ENCODE measurements around the gene LAT.
"Not testable (repeated sequence)": the region's sequence is repeated elsewhere in the genome, so short reads cannot be mapped to it uniquely, and the experiment has no call there.

The LAT gene

DNA sequence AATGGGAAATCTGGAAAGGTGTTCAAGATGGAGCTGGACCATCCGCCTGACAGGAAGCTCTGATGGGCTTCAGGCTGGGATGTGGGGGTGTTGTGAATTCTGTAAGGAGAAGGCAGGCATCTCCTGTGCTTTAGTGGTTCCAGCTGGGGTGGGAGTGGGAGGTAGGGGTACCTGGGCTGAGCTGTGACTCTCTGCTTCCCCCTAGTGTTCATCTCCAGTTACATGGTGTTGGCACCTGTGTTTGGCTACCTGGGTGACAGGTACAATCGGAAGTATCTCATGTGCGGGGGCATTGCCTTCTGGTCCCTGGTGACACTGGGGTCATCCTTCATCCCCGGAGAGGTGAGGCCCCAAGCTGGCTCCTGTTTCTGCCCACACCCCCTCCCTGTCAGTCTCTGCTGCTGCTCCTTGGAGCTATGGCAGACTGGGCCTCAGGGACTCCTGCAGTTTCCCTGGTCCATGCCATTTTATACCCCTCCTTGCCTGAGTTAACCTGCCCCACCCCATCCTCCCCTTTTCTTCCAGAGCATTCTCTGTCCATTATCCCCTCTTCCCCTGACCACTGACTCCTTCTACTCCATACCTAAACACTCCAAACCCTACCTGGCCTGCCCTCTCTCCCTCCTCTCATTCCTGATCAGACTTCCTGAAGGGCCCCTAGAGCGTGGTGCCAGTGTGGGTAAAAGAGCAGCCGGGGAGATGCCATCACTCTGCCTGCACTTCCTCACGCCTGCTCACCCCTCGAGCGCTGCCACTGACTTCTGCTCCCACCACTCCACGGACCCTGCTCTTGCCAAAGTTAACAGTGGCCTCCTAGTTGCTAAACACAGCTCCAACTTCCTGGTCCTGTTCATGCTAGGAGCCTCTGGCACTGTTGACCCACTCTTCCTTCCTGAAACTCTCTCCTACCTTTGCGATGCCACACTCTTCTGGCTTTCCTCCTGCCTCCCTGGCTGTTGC is 6.9 kb upstream of the LAT start:
- peak in 1 of 4 experiments; percentile 15 for DNase-seq

DNA sequence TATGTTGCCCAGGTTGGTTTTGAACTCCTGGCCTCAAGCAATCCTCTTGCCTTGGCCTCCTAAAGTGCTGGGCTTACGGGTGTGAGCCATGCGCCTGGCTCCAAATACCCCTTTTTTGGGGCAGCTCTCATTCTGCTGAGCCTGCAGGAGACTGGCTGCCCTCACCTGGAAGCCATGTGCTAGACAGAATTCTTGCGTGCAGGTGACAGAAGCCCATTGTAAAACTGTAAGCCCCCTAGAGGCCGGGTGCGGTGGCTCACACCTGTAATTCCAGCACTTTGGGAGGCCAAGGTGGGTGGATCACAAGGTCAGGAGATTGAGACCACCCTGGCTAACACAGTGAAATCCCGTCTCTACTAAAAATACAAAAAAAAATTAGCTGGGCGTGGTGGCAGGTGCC is 4.5 kb upstream of the LAT start:
- DNase-seq, result not testable (repeated sequence)

DNA sequence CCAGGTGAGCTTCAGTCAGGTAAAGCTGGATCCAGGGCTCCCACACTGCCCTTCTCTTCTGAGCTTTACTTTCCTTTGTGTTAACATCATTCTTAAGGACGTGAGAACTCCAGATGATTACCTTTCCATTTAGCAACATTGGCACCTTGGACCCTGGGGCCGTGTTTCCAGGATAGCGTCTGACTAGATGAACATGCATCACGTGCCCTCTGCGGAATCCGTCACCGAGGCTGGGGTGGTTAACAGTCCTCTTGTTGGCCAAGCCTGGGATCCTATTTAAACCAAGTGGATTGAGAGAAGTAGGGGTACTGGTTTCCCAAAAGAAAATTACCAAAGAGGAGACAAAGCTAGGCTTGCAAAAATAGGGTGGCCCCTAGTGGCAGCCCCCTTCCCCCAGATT is 3.9 kb upstream of the LAT start:
- no peak for DNase-seq

DNA sequence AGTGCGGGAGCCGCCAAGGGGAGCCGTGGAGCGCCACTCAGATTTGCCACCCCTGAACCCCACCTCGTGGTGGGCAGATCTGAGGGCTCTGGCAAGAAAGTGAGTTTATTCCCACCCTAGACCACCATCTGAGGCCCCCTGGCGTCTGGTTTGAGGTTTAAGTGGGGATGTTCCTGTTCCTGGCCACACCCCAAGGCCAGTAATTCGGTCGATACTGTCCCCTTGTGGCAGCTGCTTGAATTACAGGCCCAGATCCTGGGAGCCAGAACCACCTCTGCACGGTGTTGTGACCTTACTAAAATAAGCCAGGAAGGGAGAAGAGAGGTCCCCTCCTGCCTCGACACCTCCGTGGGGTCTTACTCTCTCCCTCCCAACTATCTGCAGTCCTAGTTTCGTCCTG is 3.3 kb upstream of the LAT start:
- peak in 1 of 4 experiments; percentile 26 for DNase-seq

DNA sequence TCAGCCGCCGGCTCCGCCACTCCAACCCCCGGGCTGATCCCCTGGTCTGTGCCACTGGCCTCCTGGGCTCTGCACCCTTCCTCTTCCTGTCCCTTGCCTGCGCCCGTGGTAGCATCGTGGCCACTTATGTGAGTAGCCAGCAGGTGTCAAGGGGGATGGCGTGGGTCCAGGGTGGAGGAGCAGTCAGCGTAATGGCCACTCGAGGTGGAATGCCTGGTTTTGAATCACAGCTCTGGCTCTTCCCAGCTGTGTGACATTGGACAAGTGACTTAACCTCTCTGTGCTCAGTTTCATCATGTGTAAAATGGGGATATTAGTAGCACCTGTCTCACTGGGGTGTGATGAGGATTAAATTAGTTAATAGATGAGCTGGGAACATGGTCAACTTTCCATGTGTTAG is 2.4 kb upstream of the LAT start:
- DNase-seq, result no peak

DNA sequence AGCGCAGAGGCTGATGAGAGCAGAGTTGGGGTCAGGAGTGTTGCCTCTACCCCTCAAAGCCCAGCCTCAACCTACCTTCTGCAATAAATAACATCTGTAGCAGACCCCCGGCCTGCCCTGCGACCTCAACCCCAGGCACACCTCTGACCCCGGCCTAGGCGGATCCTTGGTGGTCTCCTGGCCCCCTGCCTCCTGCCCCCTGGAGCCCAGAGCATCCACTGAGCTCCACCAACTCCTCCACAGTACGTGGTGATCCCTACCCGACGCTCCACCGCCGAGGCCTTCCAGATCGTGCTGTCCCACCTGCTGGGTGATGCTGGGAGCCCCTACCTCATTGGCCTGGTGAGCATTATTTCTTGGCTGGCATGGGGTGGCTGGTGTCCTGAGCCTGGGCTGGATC is 1.9 kb upstream of the LAT start:
- DNase-seq, result no peak

DNA sequence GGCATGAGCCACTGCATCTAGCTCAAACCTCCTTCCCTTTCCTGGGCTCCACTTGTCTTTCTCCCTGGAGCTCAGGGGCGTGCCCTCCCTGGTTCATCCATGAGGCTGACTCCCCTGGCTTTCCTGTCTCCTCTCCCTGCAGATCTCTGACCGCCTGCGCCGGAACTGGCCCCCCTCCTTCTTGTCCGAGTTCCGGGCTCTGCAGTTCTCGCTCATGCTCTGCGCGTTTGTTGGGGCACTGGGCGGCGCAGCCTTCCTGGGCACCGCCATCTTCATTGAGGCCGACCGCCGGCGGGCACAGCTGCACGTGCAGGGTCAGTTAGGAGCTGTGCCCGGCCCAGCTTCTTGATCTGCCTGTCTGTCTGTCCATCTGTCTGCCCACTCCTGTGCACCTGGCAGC is 1.2 kb upstream of the LAT start:
- no peak for DNase-seq

DNA sequence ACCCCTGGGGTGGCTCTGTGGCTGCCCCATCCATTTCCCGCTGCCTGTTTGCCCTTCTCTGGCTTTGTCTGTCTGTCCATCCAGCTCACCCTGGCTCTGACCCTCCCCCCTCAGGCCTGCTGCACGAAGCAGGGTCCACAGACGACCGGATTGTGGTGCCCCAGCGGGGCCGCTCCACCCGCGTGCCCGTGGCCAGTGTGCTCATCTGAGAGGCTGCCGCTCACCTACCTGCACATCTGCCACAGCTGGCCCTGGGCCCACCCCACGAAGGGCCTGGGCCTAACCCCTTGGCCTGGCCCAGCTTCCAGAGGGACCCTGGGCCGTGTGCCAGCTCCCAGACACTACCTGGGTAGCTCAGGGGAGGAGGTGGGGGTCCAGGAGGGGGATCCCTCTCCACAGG is 761 bp upstream of the LAT start:
- no peak for DNase-seq

DNA sequence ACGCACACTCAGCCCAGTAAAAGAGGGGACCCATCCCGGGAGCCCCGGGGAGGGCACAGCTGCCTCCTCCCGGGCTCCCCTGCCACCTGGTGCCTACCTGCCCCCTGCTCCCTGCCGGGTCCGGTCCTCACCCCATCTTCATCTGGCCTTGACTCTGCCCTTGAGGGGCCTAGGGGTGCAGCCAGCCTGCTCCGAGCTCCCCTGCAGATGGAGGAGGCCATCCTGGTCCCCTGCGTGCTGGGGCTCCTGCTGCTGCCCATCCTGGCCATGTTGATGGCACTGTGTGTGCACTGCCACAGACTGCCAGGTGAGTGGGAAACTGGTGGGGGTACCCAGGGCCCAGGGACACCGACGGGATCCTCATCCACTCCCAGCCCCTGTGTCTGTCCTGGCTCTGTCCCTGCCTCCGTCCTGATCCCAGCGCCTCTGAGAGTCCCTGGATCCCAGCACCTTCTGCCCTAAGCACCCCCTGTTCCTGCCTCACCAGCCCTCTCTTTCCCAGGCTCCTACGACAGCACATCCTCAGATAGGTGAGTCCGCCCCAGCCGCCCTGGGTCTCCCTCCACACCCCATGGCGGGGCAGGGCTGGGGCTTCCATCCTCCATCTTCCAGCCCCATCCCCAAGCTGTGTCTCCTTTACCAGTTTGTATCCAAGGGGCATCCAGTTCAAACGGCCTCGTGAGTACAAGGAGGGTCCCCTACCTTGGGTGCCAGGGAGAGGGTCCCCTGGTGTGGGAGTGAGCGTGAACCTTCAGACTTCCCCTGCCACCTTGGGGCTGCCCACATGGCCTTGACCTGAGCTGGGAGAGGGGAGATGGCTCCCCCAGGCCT is 574 bp downstream of the LAT start:
- peak in 1 of 4 experiments; percentile 21 for DNase-seq

DNA sequence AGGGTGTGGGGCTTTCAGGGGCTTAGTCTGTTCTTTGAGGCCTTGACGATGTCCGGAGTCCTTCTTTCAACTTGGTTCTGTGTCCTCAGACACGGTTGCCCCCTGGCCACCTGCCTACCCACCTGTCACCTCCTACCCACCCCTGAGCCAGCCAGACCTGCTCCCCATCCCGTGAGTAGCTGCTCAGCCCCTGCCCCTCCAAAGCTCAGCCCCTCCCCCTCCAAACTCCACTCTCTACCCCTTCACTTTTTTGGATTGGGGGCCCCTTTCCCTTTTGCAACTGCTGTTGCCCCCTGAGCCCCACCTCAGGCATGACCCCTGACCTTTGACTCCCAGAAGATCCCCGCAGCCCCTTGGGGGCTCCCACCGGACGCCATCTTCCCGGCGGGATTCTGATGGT is 1.2 kb downstream of the LAT start:
- no peak for DNase-seq

DNA sequence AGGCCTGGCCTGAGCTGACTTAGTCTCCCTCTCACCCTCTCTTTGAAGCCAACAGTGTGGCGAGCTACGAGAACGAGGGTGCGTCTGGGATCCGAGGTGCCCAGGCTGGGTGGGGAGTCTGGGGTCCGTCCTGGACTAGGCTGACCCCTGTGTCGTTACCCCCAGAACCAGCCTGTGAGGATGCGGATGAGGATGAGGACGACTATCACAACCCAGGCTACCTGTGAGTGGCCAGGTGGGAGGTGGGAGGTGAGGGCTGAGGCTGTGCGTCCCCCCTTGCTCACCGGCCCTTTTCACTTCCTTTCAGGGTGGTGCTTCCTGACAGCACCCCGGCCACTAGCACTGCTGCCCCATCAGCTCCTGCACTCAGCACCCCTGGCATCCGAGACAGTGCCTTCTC is 1.6 kb downstream of the LAT start:
- no peak for DNase-seq

DNA sequence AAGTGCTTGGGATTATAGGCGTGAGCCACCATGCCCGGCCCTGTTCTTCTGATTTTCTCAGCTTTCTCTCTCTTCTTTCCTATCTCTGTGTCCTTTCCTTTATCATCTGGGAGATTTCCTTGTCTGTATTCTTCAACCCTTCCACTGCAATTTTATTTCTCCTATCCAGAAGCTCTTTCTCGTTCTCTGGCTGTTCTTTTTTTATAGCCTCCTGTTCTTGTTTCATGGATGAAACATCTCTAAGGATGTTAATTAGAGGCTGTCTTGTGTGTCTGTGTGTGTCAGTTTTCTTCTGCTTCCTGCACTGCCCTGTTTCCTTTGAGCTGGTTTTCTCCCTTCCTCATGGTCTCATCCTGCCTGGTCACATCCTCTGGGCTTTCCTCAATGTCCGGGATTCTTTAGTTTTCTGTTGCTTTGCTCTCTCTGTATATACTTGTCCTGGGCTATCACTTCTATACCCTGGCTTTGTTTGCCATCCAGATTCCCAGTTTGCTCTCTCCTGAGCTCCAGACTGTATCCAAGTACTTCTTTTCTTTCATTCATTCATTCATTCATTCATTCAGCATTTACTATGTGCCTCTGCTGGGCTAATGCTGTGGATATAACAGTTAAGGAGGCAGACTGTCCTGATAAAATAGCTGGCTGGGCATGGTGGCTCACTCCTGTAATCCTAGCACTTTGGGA is 2.5 kb downstream of the LAT start:
- DNase-seq, result no peak

DNA sequence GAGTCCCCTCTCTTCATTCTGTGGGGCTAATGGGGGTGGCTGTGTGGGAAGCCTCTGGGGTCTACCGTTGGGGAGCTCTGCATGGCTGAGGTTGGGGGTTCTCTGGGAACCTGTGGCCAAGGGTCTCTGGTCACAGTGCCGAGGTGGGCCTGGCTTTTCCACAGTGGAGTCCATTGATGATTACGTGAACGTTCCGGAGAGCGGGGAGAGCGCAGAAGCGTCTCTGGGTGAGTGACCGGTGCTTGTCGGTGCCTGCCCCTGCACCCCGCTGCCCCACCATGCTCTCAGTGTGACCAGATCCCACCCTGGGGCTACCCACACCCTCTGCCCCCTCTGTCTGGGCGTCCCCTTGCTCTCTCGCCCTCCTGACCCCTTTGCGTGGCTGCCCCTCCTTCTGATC is 4.5 kb downstream of the LAT start:
- DNase-seq, result no peak

DNA sequence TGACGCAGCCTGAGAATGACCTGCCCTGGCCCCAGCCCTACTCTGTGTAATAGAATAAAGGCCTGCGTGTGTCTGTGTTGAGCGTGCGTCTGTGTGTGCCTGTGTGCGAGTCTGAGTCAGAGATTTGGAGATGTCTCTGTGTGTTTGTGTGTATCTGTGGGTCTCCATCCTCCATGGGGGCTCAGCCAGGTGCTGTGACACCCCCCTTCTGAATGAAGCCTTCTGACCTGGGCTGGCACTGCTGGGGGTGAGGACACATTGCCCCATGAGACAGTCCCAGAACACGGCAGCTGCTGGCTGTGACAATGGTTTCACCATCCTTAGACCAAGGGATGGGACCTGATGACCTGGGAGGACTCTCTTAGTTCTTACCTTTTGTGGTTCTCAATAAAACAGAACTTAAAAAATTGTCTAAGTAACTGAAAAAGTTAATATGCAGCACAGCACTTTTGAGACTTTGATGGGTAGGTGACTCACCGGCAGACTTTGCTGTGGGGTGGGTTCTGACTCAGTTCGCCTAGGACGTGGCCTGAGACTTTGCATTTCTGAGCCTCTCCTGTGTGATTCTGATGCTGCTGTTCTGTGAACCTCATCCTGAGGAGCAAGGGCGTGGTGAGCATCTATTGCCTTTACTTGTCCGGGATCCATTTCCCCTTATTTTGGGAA is 5.7 kb downstream of the LAT start:
- DNase-seq, result peak in 2 of 4 experiments; percentile 10 to 48

DNA sequence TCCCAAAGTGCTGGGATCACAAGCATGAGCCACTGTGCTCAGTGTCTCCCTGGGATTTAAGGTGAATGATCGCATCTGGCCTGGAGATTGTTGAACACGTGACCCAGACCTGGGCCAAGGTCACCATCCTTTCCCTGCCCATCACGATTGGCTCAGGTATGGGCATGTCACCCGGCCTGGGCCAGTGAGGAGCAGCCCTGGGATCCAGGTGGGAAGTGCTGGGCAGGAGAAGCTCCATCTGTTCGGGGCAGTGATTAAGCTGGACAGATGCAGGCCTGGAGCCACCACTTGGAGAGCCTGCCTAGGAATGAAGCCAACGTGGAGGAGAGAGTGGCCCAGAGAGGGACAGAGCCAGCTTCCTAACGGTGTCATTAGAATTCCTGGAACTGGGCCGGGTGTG is 6.8 kb downstream of the LAT start:
- no peak for DNase-seq

DNA sequence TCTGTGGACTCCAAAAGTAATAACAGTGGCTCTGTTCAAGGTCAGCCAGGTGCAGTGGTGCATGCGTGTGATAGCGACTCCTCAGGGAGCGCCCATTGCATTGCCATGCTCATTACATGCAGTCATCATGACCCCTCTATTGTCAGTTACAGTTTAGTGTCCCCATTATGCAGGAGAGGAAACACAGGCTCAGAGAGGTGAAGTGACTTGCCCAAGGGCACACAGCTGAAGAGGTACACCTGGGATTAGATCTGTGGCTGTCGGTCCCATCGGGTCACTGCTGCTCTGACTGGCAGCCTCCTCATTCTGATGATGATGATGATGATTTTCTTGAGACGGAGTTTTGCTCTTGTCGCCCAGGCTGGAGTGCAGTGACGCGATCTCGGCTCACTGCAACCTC is 7.6 kb downstream of the LAT start:
- DNase-seq, result no peak

DNA sequence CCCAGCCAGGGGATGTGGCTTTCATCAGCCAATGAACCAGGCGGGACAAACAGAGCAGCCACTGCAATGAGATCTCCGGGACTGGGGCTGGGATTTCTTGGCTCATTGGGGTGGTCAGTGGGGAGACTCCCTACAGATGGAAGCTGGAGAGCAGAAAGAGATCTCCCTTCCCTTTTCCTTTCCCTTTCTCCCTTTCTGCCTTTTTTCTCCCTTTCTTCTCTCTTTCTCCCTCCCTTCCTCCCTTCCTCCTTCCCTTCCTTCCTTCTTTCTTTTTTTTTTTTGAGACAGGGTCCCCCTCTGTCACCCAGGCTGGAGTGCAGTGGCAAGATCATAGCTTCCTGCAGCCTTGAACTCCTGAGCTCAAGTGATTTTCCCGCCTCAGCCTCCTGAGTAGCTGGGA is 14.0 kb downstream of the LAT start:
- DNase-seq, result no peak

DNA sequence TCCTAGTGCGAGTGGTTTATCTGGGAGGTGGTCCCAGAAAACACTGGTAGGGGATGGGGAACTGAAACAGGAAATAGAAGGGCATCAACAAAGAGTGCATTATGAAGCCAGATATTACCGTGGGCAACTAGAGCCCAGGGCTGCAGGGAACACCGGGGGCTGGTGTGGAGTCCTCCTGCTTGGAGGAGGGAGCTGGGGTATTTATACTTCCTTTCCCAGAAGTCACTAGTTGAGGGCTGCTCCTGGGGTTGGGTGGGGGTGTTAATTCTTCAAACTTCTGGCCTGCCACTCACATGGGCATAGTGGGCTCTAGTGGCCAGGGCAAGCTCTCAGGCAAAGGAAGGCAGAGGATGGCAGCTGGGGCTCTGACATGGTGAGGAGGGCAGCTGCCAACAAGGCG is 14.7 kb downstream of the LAT start:
- DNase-seq, result no peak

DNA sequence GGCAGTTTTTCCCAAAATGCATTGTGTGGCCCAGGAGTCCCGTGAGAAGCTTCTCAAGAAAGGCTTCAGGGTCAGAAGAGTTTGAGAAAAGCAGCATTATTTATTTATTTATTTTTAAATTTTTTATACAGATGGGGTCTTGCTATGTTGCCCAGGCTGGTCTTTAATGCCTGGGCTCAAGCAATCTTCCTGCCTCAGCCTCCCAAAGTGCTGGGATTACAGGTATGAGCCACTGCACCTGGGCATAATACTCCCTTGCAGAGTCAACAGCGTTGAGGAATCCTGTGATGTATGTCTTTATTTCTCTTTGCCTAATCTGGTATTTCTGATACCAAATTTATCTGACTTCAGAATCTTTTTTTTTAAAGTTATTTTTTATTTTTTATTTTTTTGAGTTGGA is 15.2 kb downstream of the LAT start:
- DNase-seq, result no peak

DNA sequence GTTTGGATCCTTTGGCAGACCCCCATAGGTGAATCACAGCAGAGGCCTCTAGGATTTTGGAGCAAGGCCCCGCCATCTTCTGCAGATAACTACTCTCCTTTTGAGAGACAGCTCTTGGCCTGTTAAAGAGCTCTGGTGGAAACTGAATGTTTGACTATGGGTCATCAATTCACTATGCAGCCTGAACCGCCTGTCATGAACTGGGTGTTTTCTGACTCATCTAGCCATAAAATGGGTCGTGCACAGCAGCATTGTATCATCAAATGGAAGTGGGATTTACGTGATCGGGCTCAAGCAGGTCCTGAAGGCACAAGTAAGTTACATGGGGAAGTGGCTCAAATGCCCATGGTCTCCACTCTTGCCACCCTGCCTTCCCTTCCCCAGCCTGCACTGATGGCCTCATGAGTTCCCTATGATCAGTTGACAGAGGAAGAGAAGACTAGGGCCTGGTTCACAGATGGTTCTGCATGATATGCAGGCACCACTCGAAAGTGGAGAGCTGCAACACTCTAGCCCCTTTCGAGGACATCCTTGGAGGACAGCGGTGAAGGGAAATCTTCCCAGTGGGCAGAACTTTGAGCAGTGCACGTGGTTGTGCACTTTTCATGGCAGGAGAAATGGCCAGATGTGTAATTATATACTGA is 19.8 kb downstream of the LAT start:
- DNase-seq, result not testable (repeated sequence)

DNA sequence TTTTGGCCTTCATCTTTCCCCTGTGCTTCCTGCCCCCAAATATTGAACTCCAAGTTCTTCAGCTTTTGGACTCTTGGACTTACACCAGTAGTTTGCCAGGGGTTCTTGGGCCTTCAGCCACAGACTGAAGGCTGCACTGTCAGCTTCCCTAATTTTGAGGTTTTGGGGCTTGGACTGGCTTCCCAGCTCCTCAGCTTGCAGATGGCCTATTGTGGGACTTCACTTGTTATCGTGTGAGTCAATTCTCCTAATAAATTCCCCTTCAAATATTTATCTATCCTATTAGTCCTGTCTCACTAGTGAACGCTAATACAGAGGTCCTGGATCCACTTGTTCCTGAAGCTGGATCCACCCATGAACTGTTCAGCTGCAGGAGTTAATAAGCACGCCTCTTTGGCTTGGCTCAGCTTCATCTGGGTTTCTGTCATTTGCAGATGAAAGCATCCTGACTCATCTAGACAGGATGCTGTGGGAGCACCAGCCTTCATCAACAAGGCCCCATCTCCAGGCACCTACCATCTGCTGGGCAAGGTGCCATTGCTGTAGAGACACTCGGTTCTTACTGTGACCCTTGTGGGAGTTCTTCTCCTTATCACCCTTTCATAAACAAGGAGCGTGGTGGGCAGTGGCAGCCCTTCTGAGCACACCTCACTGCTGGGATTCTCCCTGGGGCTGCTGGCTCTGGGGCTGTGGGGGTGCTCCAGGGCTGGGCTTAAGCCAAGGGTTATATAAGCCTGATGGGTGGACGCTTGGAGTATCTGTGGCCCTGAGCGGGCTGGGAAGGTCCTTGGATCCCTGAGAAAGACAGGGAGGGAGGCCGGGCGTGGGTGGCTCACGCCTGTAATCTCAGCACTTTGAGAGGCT is 23.1 kb downstream of the LAT start:
- peak in 3 of 4 experiments; percentile 37 to 69 (median 51) for DNase-seq
